NT2/D1 (cell line): ENCODE data around the gene APIP.

Source experiments
- YY1 ChIP-seq: IDR thresholded peaks from 2 replicates; pipeline ENCODE4 v1.6.1; 2011; ENCODE audit not compliant: insufficient read length, insufficient read depth
- ZNF274 ChIP-seq: IDR thresholded peaks from 2 replicates; pipeline ENCODE4 v1.6.1; 2011; ENCODE audit warnings: mild to moderate bottlenecking, low read depth, low read length

GRCh38 chr11:34957206-34957605, 41.0 kb upstream of the APIP start:
- TF ChIP-seq YY1, result no peak
- TF ChIP-seq ZNF274, result no peak
